ENCODE measurements around the gene BET1L.
A peak's percentile ranks its signal among the peaks of the same experiment; 100 is the strongest.

Gene BET1L

DNA sequence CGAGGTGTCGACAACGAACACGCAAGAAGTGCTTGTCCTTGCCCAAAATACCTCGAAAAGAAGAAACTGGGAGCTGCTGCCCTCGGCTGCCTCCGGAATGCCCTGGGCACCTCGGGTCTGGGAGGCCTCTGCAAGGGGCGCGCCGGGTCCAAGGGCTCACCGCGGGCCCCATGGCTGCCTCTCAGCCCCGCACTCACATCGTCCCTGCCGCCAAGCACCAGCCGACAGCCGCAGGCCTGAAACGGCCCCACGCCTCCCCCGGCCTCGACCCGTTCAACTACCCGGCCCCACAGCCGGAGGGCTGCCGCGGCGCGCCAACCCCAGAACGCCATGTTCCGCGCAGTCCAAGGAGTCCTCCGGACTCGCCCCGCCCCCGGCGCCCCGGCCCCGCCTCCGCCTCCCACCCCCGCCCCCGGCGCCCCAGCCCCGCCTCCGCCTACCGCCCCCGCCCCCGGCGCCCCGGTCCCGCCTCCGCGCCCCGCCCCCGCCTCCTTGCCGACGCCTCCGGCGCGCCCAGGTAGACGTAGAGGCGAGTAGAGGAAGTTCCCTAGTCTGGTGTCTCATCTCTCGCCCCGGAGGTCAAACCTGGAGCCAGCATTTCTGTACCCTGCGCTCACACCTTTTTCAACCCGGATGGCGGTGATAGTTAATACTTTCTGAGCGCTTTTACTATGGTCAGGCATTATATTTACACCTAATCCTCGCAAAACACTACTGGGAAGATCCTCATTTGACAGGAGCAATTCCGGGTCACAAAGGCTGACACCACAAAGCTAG, 29.0 kb upstream of the BET1L start, which contains the start of gene SIRT3:
Gene SIRT3, minus strand, starts transcription at position 346 of the 777 bp plus-strand sequence. Its CDS starts 14 bp downstream, at position 332.
- no peak within 1 kb of the TSS for H3K4ac ChIP-seq (ENCODE audit: low read length)
- no peak within 1 kb of the TSS for H2BK12ac ChIP-seq (ENCODE audit: low read length)
- no peak within 1 kb of the TSS for H4K91ac ChIP-seq (ENCODE audit: low read depth, low read length, poor library complexity)
- peak within 1 kb of the TSS; percentile 97 to 100 for H3K4me3 ChIP-seq (ENCODE audit: low read length in 2 of 2)
- H3K9ac ChIP-seq (ENCODE audit: low read depth, low read length, poor library complexity), result peak within 1 kb of the TSS; percentile 90
- H2BK15ac ChIP-seq (ENCODE audit: low read length), result no peak within 1 kb of the TSS
- peak within 1 kb of the TSS; percentile 38 for H2AK5ac ChIP-seq (ENCODE audit: low read depth, low read length)
- peak within 1 kb of the TSS; percentile 96 for H3K4me2 ChIP-seq (ENCODE audit: insufficient read depth, low read length, poor library complexity, severe bottlenecking)
- no peak within 1 kb of the TSS for H2BK120ac ChIP-seq (ENCODE audit: low read depth, low read length)
- no CpG with 5 or more reads among the region's 70 CpGs for WGBS, 2 donors (ENCODE audit: extremely low coverage in 2 of 2, insufficient read length in 2 of 2, insufficient replicate concordance in 1 of 2)
- DNase-seq (ENCODE audit: low spot score), result peak; percentile 82
- H3K79me1 ChIP-seq (ENCODE audit: low read depth, low read length), result peaks cover 6% of the 10 kb centered on the region
- H3K23ac ChIP-seq (ENCODE audit: low read depth, low read length, poor library complexity), result peak within 1 kb of the TSS; percentile 89
- H3K27me3 ChIP-seq (ENCODE audit: control insufficient read depth in 3 of 3, insufficient read depth in 3 of 3, low read depth in 1 of 3, low read length in 3 of 3), result no peaks in the 10 kb centered on the region
- H3K18ac ChIP-seq (ENCODE audit: low read length), result peak within 1 kb of the TSS; percentile 96
- H3K36me3 ChIP-seq (replicated peaks in 1 of 2; ENCODE audit: control insufficient read depth in 2 of 2, insufficient read depth in 2 of 2, low read length in 2 of 2), result peaks cover 2 to 35% of the 10 kb centered on the region in 2 donors
- H2BK5ac ChIP-seq (ENCODE audit: low read length), result peak within 1 kb of the TSS; percentile 94
- H3K9me3 ChIP-seq (replicated peaks in 1 of 2; ENCODE audit: control insufficient read depth in 2 of 2, insufficient read depth in 1 of 2, low read depth in 1 of 2, low read length in 2 of 2), result no peaks in the 10 kb centered on the region
- H3K27ac ChIP-seq (replicated peaks; ENCODE audit: low read length), result peak within 1 kb of the TSS; percentile 91
- H3K4me1 ChIP-seq (ENCODE audit: control insufficient read depth in 2 of 2, insufficient read depth in 1 of 2, low read depth in 1 of 2, low read length in 2 of 2), result peaks cover 0 to 4% of the 10 kb centered on the region in 2 donors
- peak within 1 kb of the TSS; percentile 96 for H2AFZ ChIP-seq (ENCODE audit: low read length)
- H3K14ac ChIP-seq (ENCODE audit: low read length), result peak within 1 kb of the TSS; percentile 94
- no peak within 1 kb of the TSS for H4K8ac ChIP-seq (ENCODE audit: low read depth, low read length)

DNA sequence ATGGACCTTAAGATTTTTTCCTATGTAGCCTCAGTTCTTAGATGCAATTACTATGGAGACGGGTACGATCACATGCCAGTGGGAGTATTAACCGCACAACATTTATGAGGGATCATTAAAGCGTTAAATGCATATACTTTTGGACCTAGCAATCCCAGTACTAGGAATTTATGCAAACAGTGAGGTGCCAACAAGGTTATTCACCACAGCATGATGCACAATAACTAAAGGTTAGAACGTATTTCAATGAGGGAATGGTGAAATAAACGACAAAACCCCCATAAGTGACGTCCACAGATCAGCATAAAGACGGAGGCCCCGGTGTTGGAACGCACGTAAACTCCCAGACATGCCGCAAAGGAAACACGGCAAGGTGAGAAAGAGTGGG, 28.4 kb upstream of the BET1L start:
- Histone ChIP-seq H3K27me3 (ENCODE audit: control insufficient read depth in 3 of 3, insufficient read depth in 3 of 3, low read depth in 1 of 3, low read length in 3 of 3) (no peaks in the 10 kb centered on the region), H2AFZ (ENCODE audit: low read length) (peak overlapping the region; percentile 96), H3K4me1 (ENCODE audit: control insufficient read depth in 2 of 2, insufficient read depth in 1 of 2, low read depth in 1 of 2, low read length in 2 of 2) (peaks cover 0 to 4% of the 10 kb centered on the region in 2 donors), H2BK15ac (ENCODE audit: low read length) (no peak overlapping the region), H3K4me3 (ENCODE audit: low read length in 2 of 2) (peak overlapping the region; percentile 86 to 100), H3K27ac (replicated peaks; ENCODE audit: low read length) (peak overlapping the region; percentile 80), H3K4me2 (ENCODE audit: insufficient read depth, low read length, poor library complexity, severe bottlenecking) (peak overlapping the region; percentile 66), H2BK5ac (ENCODE audit: low read length) (peak overlapping the region; percentile 72), H4K91ac (ENCODE audit: low read depth, low read length, poor library complexity) (no peak overlapping the region), H3K9ac (ENCODE audit: low read depth, low read length, poor library complexity) (peak overlapping the region; percentile 90), H3K4ac (ENCODE audit: low read length) (no peak overlapping the region), H3K18ac (ENCODE audit: low read length) (peak overlapping the region; percentile 96), H3K36me3 (replicated peaks in 1 of 2; ENCODE audit: control insufficient read depth in 2 of 2, insufficient read depth in 2 of 2, low read length in 2 of 2) (peaks cover 2 to 30% of the 10 kb centered on the region in 2 donors), H3K14ac (ENCODE audit: low read length) (peak overlapping the region; percentile 94), H2BK120ac (ENCODE audit: low read depth, low read length) (no peak overlapping the region), H3K23ac (ENCODE audit: low read depth, low read length, poor library complexity) (peak overlapping the region; percentile 89), H3K79me1 (ENCODE audit: low read depth, low read length) (peaks cover 6% of the 10 kb centered on the region), H3K9me3 (replicated peaks in 1 of 2; ENCODE audit: control insufficient read depth in 2 of 2, insufficient read depth in 1 of 2, low read depth in 1 of 2, low read length in 2 of 2) (no peaks in the 10 kb centered on the region), H2AK5ac (ENCODE audit: low read depth, low read length) (no peak overlapping the region), H4K8ac (ENCODE audit: low read depth, low read length) (no peak overlapping the region), H2BK12ac (ENCODE audit: low read length) (no peak overlapping the region)
- WGBS, 2 donors (ENCODE audit: extremely low coverage in 2 of 2, insufficient read length in 2 of 2, insufficient replicate concordance in 1 of 2), result no CpG with 5 or more reads among the region's 13 CpGs
- no peak for DNase-seq (ENCODE audit: low spot score)

DNA sequence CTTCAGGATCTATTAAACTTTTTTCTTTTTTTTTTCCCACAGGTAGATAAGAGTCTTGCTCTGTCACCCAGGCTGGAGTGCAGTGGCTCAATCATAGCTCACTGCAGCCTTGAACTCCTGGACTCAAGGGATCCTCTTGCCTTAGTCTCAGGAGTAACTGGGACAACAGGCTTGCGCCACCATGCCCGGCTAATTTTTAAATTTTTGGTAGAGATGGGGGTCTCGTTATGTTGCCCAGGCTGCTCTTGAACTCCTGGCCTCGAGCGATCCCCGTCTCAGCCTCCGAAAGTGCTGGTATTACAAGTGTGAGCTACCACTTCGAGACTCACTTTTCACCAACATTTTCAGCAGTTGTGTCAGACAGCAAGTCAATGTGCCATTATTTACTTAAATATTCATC, 28.0 kb upstream of the BET1L start:
- H2BK5ac ChIP-seq (ENCODE audit: low read length), result no peak overlapping the region
- H2AK5ac ChIP-seq (ENCODE audit: low read depth, low read length), result no peak overlapping the region
- no peak for DNase-seq (ENCODE audit: low spot score)
- no peak overlapping the region for H2BK120ac ChIP-seq (ENCODE audit: low read depth, low read length)
- H3K23ac ChIP-seq (ENCODE audit: low read depth, low read length, poor library complexity), result no peak overlapping the region
- peaks cover 6% of the 10 kb centered on the region for H3K79me1 ChIP-seq (ENCODE audit: low read depth, low read length)
- no peak overlapping the region for H2BK12ac ChIP-seq (ENCODE audit: low read length)
- peaks cover 2 to 30% of the 10 kb centered on the region in 2 donors for H3K36me3 ChIP-seq (replicated peaks in 1 of 2; ENCODE audit: control insufficient read depth in 2 of 2, insufficient read depth in 2 of 2, low read length in 2 of 2)
- WGBS, 2 donors (ENCODE audit: extremely low coverage in 2 of 2, insufficient read length in 2 of 2, insufficient replicate concordance in 1 of 2), result no CpG with 5 or more reads among the region's 8 CpGs
- no peak overlapping the region for H2BK15ac ChIP-seq (ENCODE audit: low read length)
- H3K9ac ChIP-seq (ENCODE audit: low read depth, low read length, poor library complexity), result no peak overlapping the region
- H3K9me3 ChIP-seq (replicated peaks in 1 of 2; ENCODE audit: control insufficient read depth in 2 of 2, insufficient read depth in 1 of 2, low read depth in 1 of 2, low read length in 2 of 2), result no peaks in the 10 kb centered on the region
- peak overlapping the region; percentile 66 for H3K4me2 ChIP-seq (ENCODE audit: insufficient read depth, low read length, poor library complexity, severe bottlenecking)
- no peak overlapping the region for H3K27ac ChIP-seq (replicated peaks; ENCODE audit: low read length)
- H4K91ac ChIP-seq (ENCODE audit: low read depth, low read length, poor library complexity), result no peak overlapping the region
- H3K4me1 ChIP-seq (ENCODE audit: control insufficient read depth in 2 of 2, insufficient read depth in 1 of 2, low read depth in 1 of 2, low read length in 2 of 2), result peaks cover 0 to 4% of the 10 kb centered on the region in 2 donors
- H4K8ac ChIP-seq (ENCODE audit: low read depth, low read length), result no peak overlapping the region
- peak overlapping the region; percentile 86 to 100 for H3K4me3 ChIP-seq (ENCODE audit: low read length in 2 of 2)
- no peak overlapping the region for H3K18ac ChIP-seq (ENCODE audit: low read length)
- H3K14ac ChIP-seq (ENCODE audit: low read length), result no peak overlapping the region
- no peaks in the 10 kb centered on the region for H3K27me3 ChIP-seq (ENCODE audit: control insufficient read depth in 3 of 3, insufficient read depth in 3 of 3, low read depth in 1 of 3, low read length in 3 of 3)
- no peak overlapping the region for H2AFZ ChIP-seq (ENCODE audit: low read length)
- H3K4ac ChIP-seq (ENCODE audit: low read length), result no peak overlapping the region

DNA sequence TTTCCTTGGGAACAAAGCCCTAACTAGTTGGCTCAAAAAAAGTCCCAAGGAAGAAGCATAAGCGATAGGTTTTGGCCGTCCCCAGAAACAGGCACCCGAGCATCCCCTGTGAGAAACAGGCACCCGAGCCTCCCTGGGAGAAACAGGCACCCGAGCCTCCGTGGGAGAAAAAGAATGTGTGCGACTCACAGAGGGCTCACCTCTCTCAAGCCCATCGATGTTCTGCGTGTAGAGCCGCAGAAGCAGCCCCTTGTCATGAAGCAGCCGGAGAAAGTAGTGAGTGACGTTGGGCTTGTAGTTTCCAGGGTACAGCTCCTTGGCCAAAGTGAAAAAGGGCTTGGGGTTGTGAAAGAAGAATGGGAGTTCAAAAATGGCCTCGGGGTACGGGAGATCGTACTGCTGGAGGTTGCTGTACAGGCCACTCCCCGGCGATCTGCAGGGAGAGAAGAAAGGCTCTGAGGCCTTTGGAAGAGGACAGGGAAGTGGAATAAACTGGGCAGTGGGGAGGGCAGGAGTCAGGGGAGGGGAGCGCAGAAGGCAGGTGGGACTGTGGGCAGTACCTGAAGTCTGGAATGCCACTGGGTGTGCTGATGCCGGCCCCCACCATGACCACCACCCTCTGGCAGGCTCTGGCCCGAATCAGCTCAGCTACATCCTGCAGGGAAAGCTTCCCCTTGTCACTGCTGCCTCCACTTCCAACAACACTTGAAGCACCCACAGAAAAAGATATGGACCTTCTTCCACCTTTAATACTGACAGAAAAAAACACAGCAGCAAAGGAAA, 25.8 kb upstream of the BET1L start:
- WGBS, 2 donors (ENCODE audit: extremely low coverage in 2 of 2, insufficient read length in 2 of 2, insufficient replicate concordance in 1 of 2), result no CpG with 5 or more reads among the region's 20 CpGs
- Histone ChIP-seq H4K8ac (ENCODE audit: low read depth, low read length) (no peak overlapping the region), H3K9ac (ENCODE audit: low read depth, low read length, poor library complexity) (no peak overlapping the region), H3K79me1 (ENCODE audit: low read depth, low read length) (peaks cover 5% of the 10 kb centered on the region), H2BK120ac (ENCODE audit: low read depth, low read length) (no peak overlapping the region), H3K18ac (ENCODE audit: low read length) (no peak overlapping the region), H2BK12ac (ENCODE audit: low read length) (no peak overlapping the region), H3K9me3 (replicated peaks in 1 of 2; ENCODE audit: control insufficient read depth in 2 of 2, insufficient read depth in 1 of 2, low read depth in 1 of 2, low read length in 2 of 2) (no peaks in the 10 kb centered on the region), H3K14ac (ENCODE audit: low read length) (no peak overlapping the region), H2BK5ac (ENCODE audit: low read length) (no peak overlapping the region), H2AK5ac (ENCODE audit: low read depth, low read length) (no peak overlapping the region), H3K4ac (ENCODE audit: low read length) (no peak overlapping the region), H2AFZ (ENCODE audit: low read length) (no peak overlapping the region), H3K36me3 (replicated peaks in 1 of 2; ENCODE audit: control insufficient read depth in 2 of 2, insufficient read depth in 2 of 2, low read length in 2 of 2) (peaks cover 0 to 32% of the 10 kb centered on the region in 2 donors), H3K27me3 (ENCODE audit: control insufficient read depth in 3 of 3, insufficient read depth in 3 of 3, low read depth in 1 of 3, low read length in 3 of 3) (no peaks in the 10 kb centered on the region), H4K91ac (ENCODE audit: low read depth, low read length, poor library complexity) (no peak overlapping the region), H3K27ac (replicated peaks; ENCODE audit: low read length) (no peak overlapping the region), H2BK15ac (ENCODE audit: low read length) (no peak overlapping the region), H3K4me2 (ENCODE audit: insufficient read depth, low read length, poor library complexity, severe bottlenecking) (no peak overlapping the region), H3K23ac (ENCODE audit: low read depth, low read length, poor library complexity) (no peak overlapping the region), H3K4me3 (ENCODE audit: low read length in 2 of 2) (no peak overlapping the region), H3K4me1 (ENCODE audit: control insufficient read depth in 2 of 2, insufficient read depth in 1 of 2, low read depth in 1 of 2, low read length in 2 of 2) (peaks cover 0 to 4% of the 10 kb centered on the region in 2 donors)
- no peak for DNase-seq (ENCODE audit: low spot score)
